ENCODE data around the gene CEP83.
A peak's percentile ranks its signal among the peaks of the same experiment; 100 is the strongest.
"Not testable (repeated sequence)": the region's sequence is repeated elsewhere in the genome, so short reads cannot be mapped to it uniquely, and the experiment has no call there.

Gene CEP83

DNA sequence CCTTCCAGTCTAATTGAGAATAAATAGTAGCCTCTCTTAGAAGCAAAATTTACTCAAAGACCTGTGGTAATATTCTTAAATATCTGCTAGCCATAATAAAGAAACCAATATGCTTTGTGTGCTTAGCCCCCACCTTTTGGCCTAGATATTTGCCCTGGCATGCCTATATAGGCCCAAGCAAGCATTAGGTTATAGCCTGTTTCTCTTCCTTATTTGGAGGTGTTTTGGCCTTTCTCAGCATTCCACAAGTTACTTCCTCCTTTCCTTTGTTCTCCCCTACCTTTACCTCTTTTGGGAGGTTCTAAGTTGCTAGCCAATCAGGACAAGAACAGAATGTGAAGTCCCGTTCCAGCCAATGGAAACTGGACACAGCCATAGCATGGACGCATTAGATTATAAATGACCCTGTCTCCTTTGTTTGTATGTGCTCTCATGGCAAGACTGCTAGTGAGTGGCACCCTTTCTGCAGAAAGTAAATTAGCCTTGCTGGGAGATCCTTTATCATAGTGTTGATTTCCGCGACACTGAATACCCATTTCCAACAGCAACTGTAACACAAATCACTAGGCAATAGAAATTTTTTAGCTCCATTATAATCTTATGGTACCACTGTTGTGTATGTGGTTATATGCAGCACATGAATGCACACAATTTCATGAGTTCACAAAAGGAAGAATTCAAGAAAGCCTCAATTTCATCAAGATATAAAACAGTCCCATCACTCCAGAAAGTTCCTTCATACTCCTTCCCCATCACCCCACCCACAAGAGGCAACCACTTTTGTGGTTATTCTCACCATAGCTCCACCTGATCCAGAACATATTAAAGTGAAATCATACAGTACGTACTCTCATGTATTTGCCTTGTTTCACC, 37.6 kb downstream of the CEP83 start:
- DNase-seq (ENCODE audit: insufficient read length, low spot score) = no peak
- FAIRE-seq = no peak
- no peak for TF ChIP-seq POLR2A (IDR thresholded peaks at IDR 0.05; ENCODE audit: low read depth, low read length)

GRCh38 chr12:94418517-94418916, 41.1 kb downstream of the CEP83 start:
- no peak for TF ChIP-seq POLR2A (IDR thresholded peaks at IDR 0.05; ENCODE audit: low read depth, low read length)
- no peak for DNase-seq (ENCODE audit: insufficient read length, low spot score)
- no peak for FAIRE-seq

DNA sequence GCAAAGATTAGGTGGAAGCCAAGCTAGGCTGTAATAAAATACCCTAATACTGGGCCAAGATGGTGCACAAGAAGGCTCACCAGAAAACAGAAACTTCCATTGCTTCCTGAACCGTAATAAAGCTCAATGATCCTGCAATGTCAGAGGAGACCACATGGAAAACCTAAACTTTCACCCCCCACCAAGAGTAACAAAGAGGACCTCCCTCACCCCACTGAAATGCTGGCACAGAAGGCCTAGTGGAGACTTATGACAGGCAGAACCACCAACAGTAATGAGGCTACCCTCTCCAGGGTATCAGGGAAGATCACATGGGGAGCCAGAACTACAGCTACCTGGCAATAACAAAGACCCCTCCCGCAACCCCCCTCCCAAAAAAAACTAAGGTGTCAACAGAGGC, 43.1 kb downstream of the CEP83 start:
- TF ChIP-seq POLR2A (IDR thresholded peaks at IDR 0.05; ENCODE audit: low read depth, low read length) = no peak
- FAIRE-seq (no peak), DNase-seq (ENCODE audit: insufficient read length, low spot score) (no peak)

DNA sequence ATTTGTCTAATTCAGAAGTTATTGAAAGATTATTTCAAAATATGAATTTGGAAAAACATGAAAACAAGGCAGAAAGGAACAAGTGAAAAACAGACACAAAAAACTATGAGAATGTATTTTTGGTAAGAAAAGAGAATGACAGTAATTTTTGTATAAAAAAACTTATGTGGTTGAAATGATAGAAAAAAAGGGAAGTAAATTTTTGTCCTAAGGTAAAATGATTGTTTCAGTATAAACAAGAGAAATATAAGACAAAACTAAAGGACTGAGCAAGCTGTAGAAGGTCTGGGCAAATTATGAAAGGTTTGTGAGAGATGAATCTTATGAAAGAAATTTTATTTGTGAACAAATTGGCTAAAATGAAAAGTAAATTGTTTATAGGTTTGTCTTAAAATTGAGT, 44.6 kb downstream of the CEP83 start:
- TF ChIP-seq POLR2A (IDR thresholded peaks at IDR 0.05; ENCODE audit: low read depth, low read length) = no peak
- no peak for DNase-seq (ENCODE audit: insufficient read length, low spot score)
- FAIRE-seq = no peak

- no peak for DNase-seq (ENCODE audit: insufficient read length, low spot score)
- peak; percentile 82 for FAIRE-seq
- no peak for TF ChIP-seq POLR2A (IDR thresholded peaks at IDR 0.05; ENCODE audit: low read depth, low read length)
Measured at GRCh38 chr12:94405413-94406116, 54.1 kb downstream of the CEP83 start.

GRCh38 chr12:94404854-94405253, 54.8 kb downstream of the CEP83 start:
- no peak for TF ChIP-seq POLR2A (IDR thresholded peaks at IDR 0.05; ENCODE audit: low read depth, low read length)
- FAIRE-seq = no peak
- DNase-seq (ENCODE audit: insufficient read length, low spot score) = no peak

- no peak for FAIRE-seq
- no peak for TF ChIP-seq POLR2A (IDR thresholded peaks at IDR 0.05; ENCODE audit: low read depth, low read length)
- no peak for DNase-seq (ENCODE audit: insufficient read length, low spot score)
Measured at GRCh38 chr12:94401326-94401725, 58.3 kb downstream of the CEP83 start.

- not testable (repeated sequence) for FAIRE-seq
Measured at GRCh38 chr12:94398685-94399084, 61.0 kb downstream of the CEP83 start.

DNA sequence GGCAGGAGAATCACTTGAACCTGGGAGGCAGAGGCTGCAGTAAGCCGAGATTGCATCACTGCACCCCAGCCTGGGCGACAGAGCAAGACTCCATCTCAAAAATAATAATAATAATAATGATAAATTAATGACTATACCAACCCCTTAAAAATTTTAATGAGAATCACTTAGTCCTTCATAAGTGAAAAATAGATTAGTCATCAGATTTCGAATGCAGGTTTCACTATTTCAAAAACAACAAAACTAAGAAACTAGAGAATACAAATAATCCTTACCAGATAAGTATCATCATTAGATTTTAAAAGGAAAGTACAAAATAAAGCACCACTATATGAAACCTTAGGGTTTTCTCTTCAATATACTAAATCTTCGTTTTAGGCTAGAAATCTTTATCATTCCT, 62.3 kb downstream of the CEP83 start:
- FAIRE-seq = no peak
- TF ChIP-seq POLR2A (IDR thresholded peaks at IDR 0.05; ENCODE audit: low read depth, low read length) = no peak

More at GRCh38 chr12:94398685-94399084, 61.0 kb downstream of the CEP83 start:
- DNase-seq (ENCODE audit: insufficient read length, low spot score) = not testable (repeated sequence)

GRCh38 chr12:94396014-94396413, 63.7 kb downstream of the CEP83 start:
- not testable (repeated sequence) for FAIRE-seq; DNase-seq (ENCODE audit: insufficient read length, low spot score)

More for the DNA sequence above, 62.3 kb downstream of the CEP83 start:
- DNase-seq (ENCODE audit: insufficient read length, low spot score) = no peak

DNA sequence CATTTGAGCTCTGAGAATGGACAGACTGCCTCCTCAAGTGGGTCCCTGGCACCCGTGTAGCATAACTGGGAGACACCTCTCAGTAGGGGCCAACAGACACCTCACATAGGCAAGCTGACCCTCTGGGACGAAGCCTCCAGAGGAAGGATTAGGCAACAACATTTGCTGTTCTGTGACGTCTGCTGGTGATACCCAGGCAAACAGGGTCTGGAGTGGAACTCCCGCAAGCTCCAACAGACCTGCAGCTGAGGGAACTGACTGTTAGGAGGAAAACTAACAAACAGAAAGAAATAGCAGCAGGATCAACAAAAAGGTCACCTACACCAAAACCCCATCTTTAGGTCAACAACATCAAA, 69.6 kb downstream of the CEP83 start:
- DNase-seq (ENCODE audit: insufficient read length, low spot score) (no peak), FAIRE-seq (no peak)
- no peak for TF ChIP-seq POLR2A (IDR thresholded peaks at IDR 0.05; ENCODE audit: low read depth, low read length)

DNA sequence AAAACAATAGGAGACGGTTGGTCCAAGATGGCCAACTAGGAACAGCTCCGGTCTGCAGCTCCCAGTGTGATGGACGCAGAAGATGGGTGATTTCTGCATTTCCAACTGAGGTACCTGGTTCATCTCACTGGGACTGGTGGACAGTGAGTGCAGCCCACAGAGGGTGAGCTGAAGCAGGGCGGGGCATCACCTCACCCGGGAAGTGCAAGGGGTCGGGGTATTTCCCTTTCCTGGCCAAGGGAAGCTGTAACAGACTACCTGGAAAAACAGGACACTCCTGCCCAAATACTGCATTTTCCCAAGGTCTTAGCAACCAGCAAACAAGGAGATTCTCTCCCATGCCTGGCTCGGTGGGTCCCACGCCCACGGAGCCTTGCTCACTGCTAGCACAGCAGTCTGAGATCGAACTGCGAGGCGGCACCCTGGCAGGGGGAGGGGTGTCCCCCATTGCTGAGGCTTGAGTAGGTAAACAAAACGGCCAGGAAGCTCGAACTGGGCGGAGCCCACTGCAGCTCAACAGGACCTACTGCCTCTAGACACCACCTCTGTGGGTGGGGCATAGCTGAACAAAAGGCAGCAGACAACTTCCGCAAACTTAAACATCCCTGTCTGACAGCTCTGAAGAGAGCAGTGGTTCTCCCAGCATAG, 70.1 kb downstream of the CEP83 start:
- DNase-seq (ENCODE audit: insufficient read length, low spot score); FAIRE-seq: not testable (repeated sequence)

- no peak for TF ChIP-seq POLR2A (IDR thresholded peaks at IDR 0.05; ENCODE audit: low read depth, low read length)
- DNase-seq (ENCODE audit: insufficient read length, low spot score) (no peak), FAIRE-seq (no peak)
Measured at GRCh38 chr12:94386422-94386821, 73.2 kb downstream of the CEP83 start.

DNA sequence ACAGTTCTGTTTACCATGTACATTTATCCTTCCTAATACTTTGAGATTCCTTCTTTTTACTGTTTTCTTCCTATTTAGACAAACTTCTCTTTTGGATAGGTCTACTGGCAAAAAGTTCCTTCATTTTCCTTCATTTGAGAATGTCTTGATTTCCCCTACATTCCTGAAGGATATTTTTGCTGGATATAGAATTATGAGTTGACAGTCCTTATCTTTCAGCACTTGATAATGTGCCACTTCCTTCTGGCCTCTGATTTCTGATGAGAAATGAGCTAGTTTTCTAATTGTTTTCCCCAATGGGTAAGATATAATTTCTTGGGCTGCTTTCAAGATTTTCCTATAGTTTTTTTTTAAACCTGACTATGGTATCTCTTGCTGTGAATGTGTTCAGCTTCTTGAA, 75.6 kb downstream of the CEP83 start:
- no peak for TF ChIP-seq POLR2A (IDR thresholded peaks at IDR 0.05; ENCODE audit: low read depth, low read length)
- DNase-seq (ENCODE audit: insufficient read length, low spot score) (no peak), FAIRE-seq (no peak)

DNA sequence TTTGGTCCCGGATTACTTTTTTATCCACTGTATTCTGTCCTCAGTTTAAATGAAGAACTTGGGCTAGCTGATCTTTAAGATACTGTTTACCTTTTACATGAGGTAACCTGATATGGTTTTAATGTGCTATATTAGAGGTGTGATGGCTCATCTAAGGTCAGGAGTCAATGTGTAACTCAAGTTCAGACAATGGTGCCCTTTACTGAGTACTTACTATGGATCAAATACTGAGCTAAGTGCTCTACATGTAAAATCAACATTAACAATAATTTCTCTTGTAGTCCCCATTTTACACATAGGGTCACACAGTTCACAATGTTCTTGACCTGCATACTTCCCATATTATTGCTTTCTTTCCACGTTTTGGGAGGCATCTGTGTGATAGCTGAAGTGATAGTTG, 79.2 kb downstream of the CEP83 start:
- FAIRE-seq = no peak

More for the DNA sequence above, 79.2 kb downstream of the CEP83 start:
- TF ChIP-seq POLR2A (IDR thresholded peaks at IDR 0.05; ENCODE audit: low read depth, low read length) = no peak
- DNase-seq (ENCODE audit: insufficient read length, low spot score) = no peak
